Measurements from ENCODE around the gene SCTR. TPM values are rescaled to one million over a fixed set of nuclear protein-coding genes. Genes with fewer than 3 reads are reported as not detected.

SCTR gene
- total and polyA plus RNA-seq, 2 of the 8 experiments (the other 6 are each of a cell fraction or from before 2014, with no cell fraction given), result 0.15 TPM; not detected in 1

- no peak for TF ChIP-seq CHD7 (IDR thresholded peaks at IDR 0.05; ENCODE audit: insufficient replicate concordance, low read length)
- TF ChIP-seq RNF2 (IDR thresholded peaks at IDR 0.05; ENCODE audit: borderline replicate concordance, low read depth, low read length, missing control alignments, poor library complexity, severe bottlenecking), result no peak
- no peak for TF ChIP-seq HDAC6 (IDR thresholded peaks at IDR 0.05; ENCODE audit: low read depth, low read length)
- TF ChIP-seq SP2 (IDR thresholded peaks at IDR 0.05; ENCODE audit: low read length), result no peak
- no peak for TF ChIP-seq CHD1 (IDR thresholded peaks at IDR 0.05; ENCODE audit: low read depth, low read length)
Measured at GRCh38 chr2:119415630-119416029, 108.7 kb downstream of the SCTR start (continued).

Measured in H1 (cell line).